ENCODE data around the gene ESPN.

ESPN gene

DNA sequence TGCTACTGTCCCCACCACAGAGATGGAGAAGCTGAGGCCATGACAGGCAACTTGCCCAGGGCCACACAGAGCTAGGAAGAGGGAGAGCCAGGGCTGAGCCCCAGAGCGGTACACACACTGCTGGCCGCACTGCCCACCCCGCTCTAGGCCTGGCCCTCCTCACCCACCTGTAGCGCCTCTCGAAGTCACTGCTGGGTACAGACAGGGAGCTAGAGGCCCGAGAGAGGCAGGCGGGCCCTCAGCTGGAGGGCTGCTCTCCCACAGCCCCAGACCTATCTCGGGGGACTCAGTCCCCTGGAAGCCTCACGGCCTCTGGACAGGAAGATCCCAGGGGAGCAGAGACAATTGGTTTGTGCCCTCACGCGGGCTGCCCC lies 84.2 kb downstream of the ESPN start:
- no peak for DNase-seq (ENCODE audit: low read depth in 4 of 4, low spot score in 1 of 4)

DNA sequence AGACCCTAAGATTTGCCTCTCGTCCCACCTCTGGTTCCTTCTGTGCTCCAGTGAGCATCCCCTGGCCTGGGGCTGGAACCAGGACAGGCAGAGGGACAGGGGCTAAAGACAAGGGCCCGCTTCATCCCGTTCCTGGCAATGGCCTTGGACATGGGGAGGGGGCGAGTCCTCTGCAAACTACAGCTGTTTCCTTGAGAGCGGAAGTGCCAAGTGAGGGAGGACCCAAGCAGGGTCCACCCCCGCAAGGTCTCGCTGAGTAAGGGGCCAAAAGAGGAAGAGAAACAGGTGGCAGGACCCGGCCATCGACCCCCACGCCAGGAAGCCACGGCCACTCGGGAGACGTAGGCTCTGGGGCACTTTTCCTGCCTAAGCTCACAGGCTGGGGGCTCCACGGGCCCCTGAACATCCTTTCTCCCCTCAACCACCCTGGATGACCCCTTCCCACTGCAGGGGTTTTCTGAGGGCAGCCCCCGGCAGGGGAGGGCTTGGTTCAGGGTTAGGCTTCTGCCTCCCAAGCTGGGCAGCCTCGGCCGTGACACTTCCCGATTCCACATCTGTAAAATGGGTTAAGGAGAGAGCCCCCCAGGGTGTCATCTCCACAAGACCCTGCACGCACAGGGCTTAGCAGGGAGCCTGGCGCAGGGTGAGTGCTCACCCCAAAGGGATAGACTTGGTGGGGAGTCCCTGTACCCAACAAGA lies 84.8 kb downstream of the ESPN start:
- no peak for DNase-seq (ENCODE audit: low read depth in 4 of 4, low spot score in 1 of 4)

DNA sequence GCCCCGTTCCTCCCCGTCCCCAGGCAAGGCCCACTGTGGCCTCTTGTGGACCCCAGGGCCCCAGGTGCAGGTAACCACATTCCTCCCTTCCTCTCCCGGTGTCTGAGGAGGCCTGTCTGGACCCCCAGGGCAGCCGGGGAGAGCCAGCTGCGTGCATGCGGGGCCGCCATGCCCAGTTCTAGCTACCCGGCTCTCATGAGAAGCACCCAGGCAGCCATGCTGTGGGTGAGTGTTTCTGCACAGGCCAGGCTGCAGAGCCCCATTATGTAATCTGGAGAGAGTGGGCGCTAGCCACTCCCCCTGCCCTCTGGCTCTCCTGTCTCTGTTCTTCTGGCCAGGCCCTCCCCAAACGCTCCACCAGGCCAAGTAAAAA lies 85.3 kb downstream of the ESPN start:
- DNase-seq (ENCODE audit: low read depth in 4 of 4, low spot score in 1 of 4) = no peak

DNA sequence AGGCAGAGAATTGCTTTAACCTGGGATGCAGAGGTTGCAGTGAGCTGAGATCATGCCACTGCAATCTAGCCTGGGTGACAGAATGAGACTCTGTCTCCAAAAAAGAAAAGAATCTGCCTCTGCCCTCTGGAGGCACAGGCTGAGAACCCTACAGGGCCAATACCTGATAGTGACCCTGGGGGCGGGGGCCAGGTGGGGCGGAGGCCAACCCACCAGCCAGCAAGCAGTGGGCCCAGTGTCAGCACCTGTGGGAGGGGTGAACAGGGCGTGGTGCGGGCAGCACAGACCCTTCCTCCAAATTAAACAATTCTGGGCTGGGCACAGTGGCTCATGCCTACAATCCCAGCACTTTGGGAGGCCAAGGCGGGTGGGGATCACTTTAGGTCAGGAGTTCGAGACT lies 85.9 kb downstream of the ESPN start:
- no peak for DNase-seq (ENCODE audit: low read depth in 4 of 4, low spot score in 1 of 4)
